B cell (primary cell): ENCODE results near the gene JPH2. TPM values are rescaled to one million over a fixed set of nuclear protein-coding genes. Genes with fewer than 3 reads are reported as not detected.

Source experiments
- ATAC-seq: fragments of 200-7000 bp; cut with Tn5 transposase; one replicate; pipeline ENCODE4 v1.10.0; 2021; ENCODE audit warnings: low read depth, mild to moderate bottlenecking, moderate number of reproducible peaks, moderate library complexity
- CTCF ChIA-PET: fragments of 350-600 bp; sonication (Branson Sonifier 250); formaldehyde crosslinking; loops from one replicate; lab custom pipeline; 2021; ENCODE audit warnings: antibody characterized with exemption, inconsistent platforms; lab: Charles Lee
- POLR2A ChIA-PET: fragments of 350-600 bp; sonication (Branson Sonifier 250); formaldehyde crosslinking; loops from one replicate; lab custom pipeline; 2021; ENCODE audit warnings: antibody characterized with exemption; lab: Charles Lee
- DNase-seq: peaks from one replicate; pipeline ENCODE4 v3.0.0; 2013
- H2AFZ ChIP-seq: 2 replicates; pipeline ENCODE4 v1.6.1; 2012; ENCODE audit warnings: mild to moderate bottlenecking, low read depth, low read length; ENCODE audit not compliant: insufficient read depth, poor library complexity, severe bottlenecking
- H3K27ac ChIP-seq, 2 donors: 1 replicate in 1 of 2; 2 replicates in 1 of 2; pipeline ENCODE4 v1.5.1; 2012 to 2013; ENCODE audit warnings: low read length in 2 of 2, mild to moderate bottlenecking in 2 of 2, moderate library complexity in 1 of 2
- H3K27me3 ChIP-seq, 4 experiments: fragments of 200-600 bp in 1 of 4; sonication (generic) in 1 of 4; replicated peaks in 1 of 4; 1 replicate in 2 of 4; 2 replicates in 2 of 4; pipeline versions ENCODE4 v1.6.1 to v1.7.0; 2013 to 2016; ENCODE audit warnings: low read length in 3 of 4, mild to moderate bottlenecking in 2 of 4, mixed read lengths in 1 of 4, moderate library complexity in 1 of 4; ENCODE audit not compliant: insufficient read depth in 4 of 4, control insufficient read depth in 3 of 4; ENCODE audit errors: control extremely low read depth in 1 of 4
- H3K36me3 ChIP-seq, 2 experiments: replicated peaks in 1 of 2; 1 replicate in 1 of 2; 2 replicates in 1 of 2; pipeline versions ENCODE4 v1.6.1 to v1.7.1; 2013; ENCODE audit warnings: low read length in 1 of 2; ENCODE audit not compliant: insufficient read depth in 2 of 2, control insufficient read depth in 1 of 2; ENCODE audit errors: control extremely low read depth in 1 of 2, extremely low read depth in 1 of 2
- H3K4me1 ChIP-seq, 2 donors: fragments of 200-600 bp in 1 of 2; sonication (generic) in 1 of 2; 1 replicate in 1 of 2; 2 replicates in 1 of 2; pipeline versions ENCODE4 v1.5.1 to v1.6.1; 2013 to 2017; ENCODE audit warnings: low read length in 2 of 2; ENCODE audit not compliant: control insufficient read depth in 2 of 2, insufficient read depth in 2 of 2
- H3K4me2 ChIP-seq: replicated peaks from 2 replicates; pipeline ENCODE3; 2012; ENCODE audit warnings: mild to moderate bottlenecking, low read depth, low read length; ENCODE audit not compliant: poor library complexity, severe bottlenecking
- H3K4me3 ChIP-seq, 5 experiments: fragments of 200-600 bp in 1 of 5; sonication (generic) in 1 of 5; 1 replicate in 3 of 5; 2 replicates in 2 of 5; pipeline versions ENCODE4 v1.5.1 to v1.7.0; 2011 to 2016; ENCODE audit warnings: low read length in 4 of 5, mild to moderate bottlenecking in 4 of 5, low read depth in 2 of 5, control low read depth in 1 of 5, moderate library complexity in 1 of 5; ENCODE audit not compliant: insufficient read depth in 1 of 5; ENCODE audit errors: control extremely low read depth in 1 of 5, extremely low read depth in 1 of 5
- H3K79me2 ChIP-seq: fragments of 200-600 bp; sonication (generic); one replicate; pipeline ENCODE4 v1.6.0; 2016; ENCODE audit warnings: low read length; ENCODE audit not compliant: control insufficient read depth, insufficient read depth
- H3K9ac ChIP-seq: fragments of 200-600 bp; sonication (generic); 2 replicates; pipeline ENCODE4 v1.6.1; 2017; ENCODE audit warnings: mild to moderate bottlenecking, low read length, moderate library complexity
- H3K9me3 ChIP-seq, 3 donors: one replicate each; pipeline versions ENCODE4 v1.6.1 to v1.7.1; 2013; ENCODE audit warnings: low read length in 2 of 3; ENCODE audit not compliant: control insufficient read depth in 2 of 3, insufficient read depth in 1 of 3; ENCODE audit errors: control extremely low read depth in 1 of 3
- H4K20me1 ChIP-seq: 2 replicates; pipeline ENCODE4 v1.6.0; 2012; ENCODE audit warnings: mild to moderate bottlenecking, low read length; ENCODE audit not compliant: insufficient read depth, control insufficient read depth, poor library complexity, severe bottlenecking
- H3K27ac Mint-ChIP-seq: one replicate; pipeline ENCODE4 v1.8.0; 2021; ENCODE audit warnings: mixed read lengths
- H3K27me3 Mint-ChIP-seq: one replicate; pipeline ENCODE4 v1.8.0; 2021; ENCODE audit warnings: mixed read lengths
- H3K4me1 Mint-ChIP-seq: one replicate; pipeline ENCODE4 v1.8.0; 2021; ENCODE audit warnings: mixed read lengths
- H3K4me3 Mint-ChIP-seq: one replicate; pipeline ENCODE4 v1.8.0; 2021; ENCODE audit warnings: mixed read lengths
- H3K9me3 Mint-ChIP-seq: one replicate; pipeline ENCODE4 v1.8.0; 2022; ENCODE audit warnings: mixed read lengths; ENCODE audit not compliant: insufficient read depth
- CTCF ChIP-seq: fragments of 200-600 bp; IDR thresholded peaks from one replicate; pipeline ENCODE4 v1.8.0; 2022; ENCODE audit warnings: antibody characterized with exemption, mild to moderate bottlenecking
- EZH2 ChIP-seq: IDR thresholded peaks from 2 replicates; pipeline ENCODE4 v1.6.1; 2012; ENCODE audit warnings: borderline replicate concordance, low read depth, mild to moderate bottlenecking, moderate library complexity, low read length; ENCODE audit not compliant: insufficient read depth, poor library complexity, severe bottlenecking
- WGBS: methylation state at CpG from one replicate; pipeline ENCODE4 v1.1.5; 2013; ENCODE audit warnings: missing lambda C conversion rate; ENCODE audit not compliant: insufficient coverage; 5-methylcytosine and 5-hydroxymethylcytosine counted together
- intact Hi-C: fragments of 100-400 bp; cut with micrococcal nuclease; formaldehyde crosslinking; loops from one replicate; pipeline ENCODE4 v1.10.0; 2022
- polyA plus RNA-seq: library from polyadenylated mRNA; depleted of rRNA; stranded (reverse); fragments of >200 nt; gene quantifications from 2 replicates; pipeline ENCODE4 v1.2.3, GENCODE V29; 2012
- total RNA-seq, 2 donors: library from RNA; stranded (reverse); fragments of 120-200 nt in 1 of 2; gene quantifications; 1 replicate in 1 of 2; 2 replicates in 1 of 2; pipeline versions ENCODE4 v1.2.3 to v1.2.4, GENCODE V29; 2013 to 2022

JPH2 gene
- total and polyA plus RNA-seq, 2 donors (not counting 1 experiment from before 2014, with no cell fraction given): 0.10 TPM; not detected in 1

- Histone ChIP-seq H3K9ac (no peak overlapping the region), H3K4me3 (no peak overlapping the region), H2AFZ (no peak overlapping the region), H4K20me1 (no peaks in the 10 kb centered on the region), H3K36me3 (no peaks in the 10 kb centered on the region), H3K79me2 (no peaks in the 10 kb centered on the region), H3K4me2 (no peak overlapping the region), H3K9me3 (peaks cover 0 to 4% (median 0%) of the 10 kb centered on the region in 3 donors), H3K4me1 (peaks cover 24 to 35% of the 10 kb centered on the region in 2 donors), H3K27me3 (peaks cover 0 to 2% (median 0%) of the 10 kb centered on the region in 4 experiments), H3K27ac (no peak overlapping the region)
- POLR2A ChIA-PET: no interaction called here
- intact Hi-C loops: loop anchor here (5.0 kb wide), 1 partner anchor 225 kb away; no protein-coding TSS in a partner anchor
- H3K27me3 Mint-ChIP-seq: no peaks in the 10 kb centered on the region
- CTCF ChIA-PET: interaction anchor here (0.6 to 3.8 kb wide), 2 partner anchors 13 to 44 kb away, joined by 4 to 35 read pairs; no protein-coding TSS in a partner anchor
- WGBS: 89% methylated on average over 15 of the region's 15 CpGs
- H3K4me1 Mint-ChIP-seq: peaks cover 37% of the 10 kb centered on the region
- ATAC-seq (no peak), DNase-seq (no peak)
- H3K27ac Mint-ChIP-seq: peak overlapping the region; percentile 74
- H3K9me3 Mint-ChIP-seq: no peaks in the 10 kb centered on the region
- H3K4me3 Mint-ChIP-seq: no peak overlapping the region
- no peak for TF ChIP-seq EZH2
- TF ChIP-seq CTCF: no peak
Observed at GRCh38 chr20:44066645-44067606, 120.1 kb downstream of the JPH2 start.
